CD4-positive, alpha-beta T cell treated with Interleukin-17A for 4 hours (primary cell): Measurements from ENCODE around the gene NPNT.
"Not testable (repeated sequence)": the region's sequence is repeated elsewhere in the genome, so short reads cannot be mapped to it uniquely, and the experiment has no call there.

Experiments used
- DNase-seq: peaks from one replicate; pipeline ENCODE4 v3.0.0-alpha.2; 2020; ENCODE audit warnings: mixed read lengths

The NPNT gene, protein sequence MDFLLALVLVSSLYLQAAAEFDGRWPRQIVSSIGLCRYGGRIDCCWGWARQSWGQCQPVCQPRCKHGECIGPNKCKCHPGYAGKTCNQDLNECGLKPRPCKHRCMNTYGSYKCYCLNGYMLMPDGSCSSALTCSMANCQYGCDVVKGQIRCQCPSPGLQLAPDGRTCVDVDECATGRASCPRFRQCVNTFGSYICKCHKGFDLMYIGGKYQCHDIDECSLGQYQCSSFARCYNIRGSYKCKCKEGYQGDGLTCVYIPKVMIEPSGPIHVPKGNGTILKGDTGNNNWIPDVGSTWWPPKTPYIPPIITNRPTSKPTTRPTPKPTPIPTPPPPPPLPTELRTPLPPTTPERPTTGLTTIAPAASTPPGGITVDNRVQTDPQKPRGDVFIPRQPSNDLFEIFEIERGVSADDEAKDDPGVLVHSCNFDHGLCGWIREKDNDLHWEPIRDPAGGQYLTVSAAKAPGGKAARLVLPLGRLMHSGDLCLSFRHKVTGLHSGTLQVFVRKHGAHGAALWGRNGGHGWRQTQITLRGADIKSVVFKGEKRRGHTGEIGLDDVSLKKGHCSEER

GRCh38 chr4:105894660-105895582, at the start of gene NPNT:
NPNT (plus strand) TSS chr4:105895471; CDS start chr4:105895653, 182 bp downstream.
- DNase-seq = no peak

- DNase-seq = no peak
Measured at GRCh38 chr4:105845559-105845958, 49.7 kb upstream of the NPNT start.

DNA sequence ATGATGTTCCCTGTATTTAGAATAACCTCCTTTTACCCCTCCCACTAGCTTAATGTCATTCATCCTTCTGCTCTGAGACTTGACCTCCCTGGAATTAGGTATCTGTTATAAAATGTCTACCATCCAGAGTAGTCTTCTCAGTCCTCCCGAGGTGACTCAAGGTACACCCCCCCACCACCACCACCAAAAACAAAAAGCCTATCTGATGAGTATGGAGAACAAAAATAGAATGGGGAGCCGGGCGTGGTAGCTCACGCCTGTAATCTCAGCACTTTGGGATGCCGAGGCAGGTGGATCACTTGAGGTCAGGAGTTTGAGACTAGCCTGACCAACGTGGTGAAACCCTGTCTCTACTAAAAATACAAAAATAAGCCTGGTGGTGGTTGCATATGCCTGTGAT, 46.9 kb upstream of the NPNT start:
- DNase-seq = not testable (repeated sequence)

DNA sequence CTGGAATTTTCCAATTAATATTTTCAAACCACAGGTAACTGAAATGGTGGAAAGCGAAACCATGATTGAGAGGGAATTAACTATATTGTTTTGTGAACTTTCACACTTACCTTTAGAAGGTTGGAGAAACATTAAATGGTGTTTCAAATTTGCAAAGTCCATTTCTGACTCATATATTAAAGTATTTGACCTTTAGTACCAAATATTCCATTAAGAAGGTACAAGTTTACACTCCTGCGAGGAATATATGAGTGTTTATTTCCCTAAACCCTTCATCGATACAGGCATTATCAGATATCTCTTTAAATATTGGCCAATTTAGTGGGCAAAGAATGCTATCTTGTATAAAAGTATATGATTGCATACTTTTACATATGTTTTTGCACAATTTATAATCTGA, 44.1 kb upstream of the NPNT start:
- no peak for DNase-seq

GRCh38 chr4:105852230-105852629, 43.0 kb upstream of the NPNT start:
- DNase-seq = not testable (repeated sequence)

DNA sequence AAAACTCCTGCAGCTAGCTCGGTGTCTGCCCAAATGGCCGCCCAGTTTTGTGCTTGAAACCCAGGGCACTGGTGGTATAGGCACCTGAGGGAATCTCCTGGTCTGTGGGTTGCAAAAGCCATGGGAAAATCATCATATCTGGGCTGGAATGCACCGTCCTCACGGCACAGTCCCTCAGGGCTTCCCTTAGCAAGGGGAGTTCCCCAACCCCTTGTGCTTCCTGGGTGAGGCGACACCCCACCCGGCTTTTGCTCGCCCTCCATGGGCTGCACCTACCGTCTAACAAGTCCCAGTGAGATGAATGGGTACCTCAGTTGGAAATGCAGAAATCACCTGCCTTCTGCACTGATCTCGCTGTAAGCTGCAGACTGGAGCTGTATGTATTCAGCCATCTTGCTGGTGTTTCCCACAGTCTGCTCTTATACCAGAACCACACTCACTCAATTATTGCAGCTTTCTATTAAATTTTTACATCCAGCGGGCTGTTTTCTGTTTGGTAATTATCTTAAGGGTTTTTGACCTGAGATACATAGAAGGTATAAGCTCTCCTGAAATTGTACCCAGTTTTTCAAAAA, 36.7 kb upstream of the NPNT start:
- no peak for DNase-seq

- DNase-seq = no peak
Measured at GRCh38 chr4:105859233-105859632, 36.0 kb upstream of the NPNT start.

DNA sequence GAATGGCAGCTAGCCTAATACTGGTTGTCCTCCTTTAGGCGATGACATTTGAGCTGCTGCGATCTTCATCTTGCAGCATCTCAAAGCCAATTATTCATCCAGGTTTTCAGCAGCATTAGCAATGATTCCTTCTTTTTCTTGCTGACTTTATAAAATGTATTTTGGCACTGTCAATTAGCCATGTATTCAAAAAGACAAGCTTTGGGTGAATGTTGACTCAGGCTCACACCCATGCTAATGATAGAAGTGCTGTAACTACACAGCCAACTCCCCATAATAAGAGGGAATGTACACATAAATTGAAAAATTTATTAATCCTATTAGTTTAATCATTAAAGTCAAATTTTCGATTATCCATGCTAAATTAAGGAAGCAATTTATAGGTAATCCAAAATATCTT, 24.3 kb upstream of the NPNT start:
- no peak for DNase-seq

GRCh38 chr4:105871997-105872396, 23.3 kb upstream of the NPNT start:
- no peak for DNase-seq

DNA sequence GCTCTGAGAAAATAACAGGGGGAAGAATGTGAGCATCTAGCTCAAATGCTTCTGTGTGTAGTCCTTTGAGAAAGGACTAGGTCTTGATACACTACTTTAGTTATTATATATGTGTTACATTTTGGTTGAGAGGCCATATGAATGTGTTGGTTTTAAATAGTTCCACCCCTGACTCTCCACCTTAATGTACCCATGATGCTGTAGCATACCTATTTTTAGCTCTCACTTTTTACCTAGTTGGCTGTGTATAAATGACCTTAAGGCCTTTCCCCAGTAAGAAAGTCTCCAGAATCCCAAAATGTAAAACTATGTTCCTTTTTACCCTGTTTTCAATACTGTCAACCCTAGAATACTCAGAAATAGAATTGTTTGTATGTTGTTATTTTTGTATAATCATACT, 20.0 kb upstream of the NPNT start:
- no peak for DNase-seq

- DNase-seq = no peak
Measured at GRCh38 chr4:105878668-105879067, 16.6 kb upstream of the NPNT start.

DNA sequence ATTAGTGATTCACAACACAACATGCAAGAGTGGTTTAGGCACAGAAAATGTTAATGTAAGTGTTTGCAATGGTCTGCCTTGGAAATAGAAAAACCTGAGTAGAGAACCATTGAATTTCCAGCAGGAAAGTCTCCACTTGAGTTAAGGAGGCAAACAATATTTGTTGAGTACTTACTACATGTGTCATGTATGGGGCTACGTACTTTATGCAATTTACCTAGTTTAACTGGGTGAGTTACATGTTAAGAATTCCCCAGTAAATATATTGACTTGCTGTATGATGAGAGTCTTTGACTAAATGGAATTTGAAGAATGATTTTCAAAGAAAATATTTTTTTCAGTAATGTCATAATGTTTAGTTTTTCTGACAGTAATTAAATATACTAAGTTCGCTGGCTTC, 7.8 kb upstream of the NPNT start:
- DNase-seq = no peak

DNA sequence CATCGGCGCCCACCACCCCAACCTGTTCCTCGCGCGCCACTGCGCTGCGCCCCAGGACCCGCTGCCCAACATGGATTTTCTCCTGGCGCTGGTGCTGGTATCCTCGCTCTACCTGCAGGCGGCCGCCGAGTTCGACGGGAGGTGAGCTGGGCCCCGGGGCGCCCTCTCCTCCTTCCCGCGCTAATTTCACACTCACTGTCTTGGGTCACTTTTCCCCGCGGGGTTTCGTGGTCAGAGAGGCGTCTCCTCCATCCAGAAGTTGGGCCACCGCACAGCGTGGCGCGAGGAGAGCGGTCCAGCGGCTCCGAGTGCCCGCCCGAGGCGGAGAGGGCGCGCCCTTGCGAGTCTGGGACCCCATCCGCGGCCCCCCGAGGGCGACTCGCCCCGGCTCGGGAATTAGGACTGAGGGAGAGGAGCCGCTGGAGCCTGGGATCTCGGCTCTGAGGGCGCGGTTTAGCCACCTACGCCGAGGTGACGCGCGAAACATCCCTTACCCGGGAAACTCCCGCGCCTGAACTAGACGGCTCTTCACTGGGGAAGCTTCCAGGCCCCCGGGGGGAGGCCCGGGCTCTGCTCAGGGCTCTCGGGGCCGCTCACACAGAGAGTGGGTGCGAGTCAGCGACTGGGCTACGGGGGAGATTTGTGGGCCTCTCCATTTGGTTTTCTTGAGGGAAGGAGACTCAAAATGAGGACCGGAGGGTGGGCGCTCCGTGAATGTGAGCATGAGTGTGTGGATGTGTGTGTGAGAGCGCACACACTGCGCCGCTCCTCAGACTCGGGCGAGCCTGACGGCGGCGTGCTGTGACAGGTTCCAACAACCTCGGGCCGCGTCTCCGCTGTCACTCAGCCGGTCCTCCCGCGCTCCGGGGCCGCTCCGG, 551 bp downstream of the NPNT start:
- no peak for DNase-seq

GRCh38 chr4:105896461-105896942, 1.2 kb downstream of the NPNT start:
- no peak for DNase-seq

GRCh38 chr4:105896984-105897775, 1.9 kb downstream of the NPNT start:
- DNase-seq = no peak

GRCh38 chr4:105900541-105900940, 5.3 kb downstream of the NPNT start:
- DNase-seq = no peak

DNA sequence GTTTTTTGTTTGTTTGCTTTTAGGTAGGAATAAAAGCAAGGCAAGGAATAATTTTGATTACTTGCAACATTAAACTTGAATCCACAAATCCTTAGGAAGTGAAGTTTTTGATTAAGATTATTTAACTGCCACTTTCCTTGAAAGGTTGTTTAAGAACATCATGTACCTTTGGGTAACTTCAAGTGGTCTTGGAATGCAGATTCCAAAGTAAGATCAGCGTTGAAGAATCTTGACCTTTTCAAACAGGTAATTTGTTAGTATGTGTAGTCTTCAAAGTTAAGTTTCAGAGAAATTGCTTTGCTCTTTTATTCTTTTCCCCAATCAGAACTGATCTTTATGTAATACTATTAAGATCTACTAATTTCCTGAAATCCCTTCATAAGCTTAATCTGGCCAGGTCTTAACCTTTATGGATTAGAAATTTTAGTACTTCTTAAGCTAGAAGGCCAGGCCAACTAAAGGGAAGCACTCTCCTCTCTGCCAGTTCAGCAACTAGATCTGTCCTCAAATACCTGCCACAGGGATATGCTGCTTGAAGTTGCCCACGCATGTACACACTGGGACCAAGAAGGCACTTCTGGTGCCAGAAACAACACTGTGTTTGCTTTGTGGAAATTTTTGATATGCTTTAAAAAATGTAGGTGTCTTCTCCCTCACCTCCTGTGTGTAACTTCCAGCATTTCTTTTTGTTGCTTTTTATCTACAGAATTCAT, 7.4 kb downstream of the NPNT start:
- DNase-seq = no peak

GRCh38 chr4:105909787-105910281, 14.6 kb downstream of the NPNT start:
- DNase-seq = no peak

DNA sequence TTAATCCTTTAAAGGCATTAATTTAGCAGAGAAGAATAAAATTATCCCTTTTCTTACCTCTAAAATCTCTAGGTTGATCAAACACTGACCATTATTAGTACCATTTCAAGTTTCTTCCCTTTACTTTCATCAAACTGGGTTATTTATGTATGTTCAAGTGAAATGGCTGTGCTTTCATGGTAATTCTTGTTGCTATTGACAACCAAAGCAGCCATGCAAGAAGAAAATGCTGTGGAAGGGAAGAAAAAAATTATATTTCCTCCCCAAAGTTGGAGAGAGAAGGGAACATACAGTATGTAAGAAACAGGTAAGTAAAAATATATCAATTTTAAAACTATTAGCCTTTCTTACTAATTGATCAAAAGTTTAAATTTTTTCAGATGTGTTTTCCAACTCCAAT, 16.2 kb downstream of the NPNT start:
- no peak for DNase-seq

- DNase-seq = no peak
Measured at GRCh38 chr4:105912633-105913032, 17.4 kb downstream of the NPNT start.
